ENCODE results near the gene TNS3. TPM values are rescaled to one million over a fixed set of nuclear protein-coding genes. Genes with fewer than 3 reads are reported as not detected.

The TNS3 gene
- total and polyA plus RNA-seq, 2 of the 13 experiments (the other 11 are each of a cell fraction or from before 2014, with no cell fraction given) = 52.9 to 55.7 TPM

DNA sequence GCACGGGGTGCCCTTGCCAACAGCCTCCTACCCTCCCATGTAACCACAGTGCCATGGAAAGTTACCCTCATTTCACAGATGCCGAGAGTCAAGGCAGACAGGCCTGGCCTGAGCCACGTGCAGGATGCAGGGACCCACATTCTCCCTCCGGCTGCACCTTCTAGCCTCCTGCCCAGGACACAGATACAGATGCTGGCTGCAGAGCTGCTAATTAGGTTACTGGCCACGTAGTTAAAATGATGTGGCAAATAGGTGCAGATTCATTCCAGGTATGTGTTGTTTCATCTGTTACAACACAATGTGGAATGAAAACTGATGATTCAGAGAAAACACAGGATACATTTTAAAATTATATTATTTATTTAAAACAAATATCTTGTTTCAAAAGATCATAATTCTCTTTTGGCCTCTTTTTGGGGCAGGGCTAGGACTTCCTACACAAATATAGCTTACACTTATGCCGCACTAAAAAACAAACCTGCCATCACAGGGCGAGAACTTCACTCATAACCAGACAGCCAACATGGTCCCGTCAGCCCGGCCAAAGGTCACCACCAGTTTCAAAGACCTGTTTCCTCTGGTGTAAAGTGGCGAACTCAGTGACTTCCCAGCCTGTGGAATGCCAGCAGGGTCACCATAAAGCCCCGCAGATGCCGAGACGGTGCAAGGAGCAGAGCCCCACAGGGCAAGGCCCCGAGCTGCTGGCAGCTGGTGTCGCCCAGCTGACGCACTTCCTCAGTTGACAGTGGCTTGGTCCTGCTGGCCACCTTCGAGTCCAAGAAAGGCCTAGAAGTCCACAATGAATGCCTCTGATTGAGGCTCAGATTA is 83.5 kb downstream of the TNS3 start (continued):
- TF ChIP-seq TBX2 (CRISPR knock-in tag; IDR thresholded peaks at IDR 0.05; ENCODE audit: borderline replicate concordance) (peak; percentile 40; the same call in 1 of the 2 replicates), CENPX (CRISPR knock-in tag; IDR thresholded peaks at IDR 0.05) (no peak), ZNF33B (CRISPR knock-in tag; IDR thresholded peaks at IDR 0.05) (no peak), PREB (CRISPR knock-in tag; IDR thresholded peaks at IDR 0.05) (no peak), YY1 (IDR thresholded peaks at IDR 0.05; ENCODE audit: insufficient read depth, insufficient replicate concordance, low read depth, low read length) (peak; percentile 51)
- TF ChIP-seq, protein P1, sequence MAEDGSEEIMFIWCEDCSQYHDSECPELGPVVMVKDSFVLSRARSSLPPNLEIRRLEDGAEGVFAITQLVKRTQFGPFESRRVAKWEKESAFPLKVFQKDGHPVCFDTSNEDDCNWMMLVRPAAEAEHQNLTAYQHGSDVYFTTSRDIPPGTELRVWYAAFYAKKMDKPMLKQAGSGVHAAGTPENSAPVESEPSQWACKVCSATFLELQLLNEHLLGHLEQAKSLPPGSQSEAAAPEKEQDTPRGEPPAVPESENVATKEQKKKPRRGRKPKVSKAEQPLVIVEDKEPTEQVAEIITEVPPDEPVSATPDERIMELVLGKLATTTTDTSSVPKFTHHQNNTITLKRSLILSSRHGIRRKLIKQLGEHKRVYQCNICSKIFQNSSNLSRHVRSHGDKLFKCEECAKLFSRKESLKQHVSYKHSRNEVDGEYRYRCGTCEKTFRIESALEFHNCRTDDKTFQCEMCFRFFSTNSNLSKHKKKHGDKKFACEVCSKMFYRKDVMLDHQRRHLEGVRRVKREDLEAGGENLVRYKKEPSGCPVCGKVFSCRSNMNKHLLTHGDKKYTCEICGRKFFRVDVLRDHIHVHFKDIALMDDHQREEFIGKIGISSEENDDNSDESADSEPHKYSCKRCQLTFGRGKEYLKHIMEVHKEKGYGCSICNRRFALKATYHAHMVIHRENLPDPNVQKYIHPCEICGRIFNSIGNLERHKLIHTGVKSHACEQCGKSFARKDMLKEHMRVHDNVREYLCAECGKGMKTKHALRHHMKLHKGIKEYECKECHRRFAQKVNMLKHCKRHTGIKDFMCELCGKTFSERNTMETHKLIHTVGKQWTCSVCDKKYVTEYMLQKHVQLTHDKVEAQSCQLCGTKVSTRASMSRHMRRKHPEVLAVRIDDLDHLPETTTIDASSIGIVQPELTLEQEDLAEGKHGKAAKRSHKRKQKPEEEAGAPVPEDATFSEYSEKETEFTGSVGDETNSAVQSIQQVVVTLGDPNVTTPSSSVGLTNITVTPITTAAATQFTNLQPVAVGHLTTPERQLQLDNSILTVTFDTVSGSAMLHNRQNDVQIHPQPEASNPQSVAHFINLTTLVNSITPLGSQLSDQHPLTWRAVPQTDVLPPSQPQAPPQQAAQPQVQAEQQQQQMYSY (CRISPR knock-in tag; IDR thresholded peaks at IDR 0.05) = no peak
- TF ChIP-seq, protein P2, sequence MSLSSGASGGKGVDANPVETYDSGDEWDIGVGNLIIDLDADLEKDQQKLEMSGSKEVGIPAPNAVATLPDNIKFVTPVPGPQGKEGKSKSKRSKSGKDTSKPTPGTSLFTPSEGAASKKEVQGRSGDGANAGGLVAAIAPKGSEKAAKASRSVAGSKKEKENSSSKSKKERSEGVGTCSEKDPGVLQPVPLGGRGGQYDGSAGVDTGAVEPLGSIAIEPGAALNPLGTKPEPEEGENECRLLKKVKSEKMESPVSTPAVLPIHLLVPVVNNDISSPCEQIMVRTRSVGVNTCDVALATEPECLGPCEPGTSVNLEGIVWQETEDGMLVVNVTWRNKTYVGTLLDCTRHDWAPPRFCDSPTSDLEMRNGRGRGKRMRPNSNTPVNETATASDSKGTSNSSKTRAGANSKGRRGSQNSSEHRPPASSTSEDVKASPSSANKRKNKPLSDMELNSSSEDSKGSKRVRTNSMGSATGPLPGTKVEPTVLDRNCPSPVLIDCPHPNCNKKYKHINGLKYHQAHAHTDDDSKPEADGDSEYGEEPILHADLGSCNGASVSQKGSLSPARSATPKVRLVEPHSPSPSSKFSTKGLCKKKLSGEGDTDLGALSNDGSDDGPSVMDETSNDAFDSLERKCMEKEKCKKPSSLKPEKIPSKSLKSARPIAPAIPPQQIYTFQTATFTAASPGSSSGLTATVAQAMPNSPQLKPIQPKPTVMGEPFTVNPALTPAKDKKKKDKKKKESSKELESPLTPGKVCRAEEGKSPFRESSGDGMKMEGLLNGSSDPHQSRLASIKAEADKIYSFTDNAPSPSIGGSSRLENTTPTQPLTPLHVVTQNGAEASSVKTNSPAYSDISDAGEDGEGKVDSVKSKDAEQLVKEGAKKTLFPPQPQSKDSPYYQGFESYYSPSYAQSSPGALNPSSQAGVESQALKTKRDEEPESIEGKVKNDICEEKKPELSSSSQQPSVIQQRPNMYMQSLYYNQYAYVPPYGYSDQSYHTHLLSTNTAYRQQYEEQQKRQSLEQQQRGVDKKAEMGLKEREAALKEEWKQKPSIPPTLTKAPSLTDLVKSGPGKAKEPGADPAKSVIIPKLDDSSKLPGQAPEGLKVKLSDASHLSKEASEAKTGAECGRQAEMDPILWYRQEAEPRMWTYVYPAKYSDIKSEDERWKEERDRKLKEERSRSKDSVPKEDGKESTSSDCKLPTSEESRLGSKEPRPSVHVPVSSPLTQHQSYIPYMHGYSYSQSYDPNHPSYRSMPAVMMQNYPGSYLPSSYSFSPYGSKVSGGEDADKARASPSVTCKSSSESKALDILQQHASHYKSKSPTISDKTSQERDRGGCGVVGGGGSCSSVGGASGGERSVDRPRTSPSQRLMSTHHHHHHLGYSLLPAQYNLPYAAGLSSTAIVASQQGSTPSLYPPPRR (CRISPR knock-in tag; IDR thresholded peaks at IDR 0.05; ENCODE audit: borderline replicate concordance) = peak; percentile 68; the same call in 1 of the 2 replicates

Data from HepG2 (cell line).